Stimulated activated CD4-positive, alpha-beta T cell treated with anti-CD3 and anti-CD28 coated beads, Interleukin-12 subunit alpha, Interleukin-12 subunit beta, amount 100 ng/mL, for 4 hours (primary cell): Measurements from ENCODE around the gene METTL16.
"Not testable (repeated sequence)": the region's sequence is repeated elsewhere in the genome, so short reads cannot be mapped to it uniquely, and the experiment has no call there.

ENCODE experiments used
- DNase-seq: peaks from one replicate; pipeline ENCODE4 v3.0.0-alpha.2; 2020

Gene METTL16, protein sequence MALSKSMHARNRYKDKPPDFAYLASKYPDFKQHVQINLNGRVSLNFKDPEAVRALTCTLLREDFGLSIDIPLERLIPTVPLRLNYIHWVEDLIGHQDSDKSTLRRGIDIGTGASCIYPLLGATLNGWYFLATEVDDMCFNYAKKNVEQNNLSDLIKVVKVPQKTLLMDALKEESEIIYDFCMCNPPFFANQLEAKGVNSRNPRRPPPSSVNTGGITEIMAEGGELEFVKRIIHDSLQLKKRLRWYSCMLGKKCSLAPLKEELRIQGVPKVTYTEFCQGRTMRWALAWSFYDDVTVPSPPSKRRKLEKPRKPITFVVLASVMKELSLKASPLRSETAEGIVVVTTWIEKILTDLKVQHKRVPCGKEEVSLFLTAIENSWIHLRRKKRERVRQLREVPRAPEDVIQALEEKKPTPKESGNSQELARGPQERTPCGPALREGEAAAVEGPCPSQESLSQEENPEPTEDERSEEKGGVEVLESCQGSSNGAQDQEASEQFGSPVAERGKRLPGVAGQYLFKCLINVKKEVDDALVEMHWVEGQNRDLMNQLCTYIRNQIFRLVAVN

DNA sequence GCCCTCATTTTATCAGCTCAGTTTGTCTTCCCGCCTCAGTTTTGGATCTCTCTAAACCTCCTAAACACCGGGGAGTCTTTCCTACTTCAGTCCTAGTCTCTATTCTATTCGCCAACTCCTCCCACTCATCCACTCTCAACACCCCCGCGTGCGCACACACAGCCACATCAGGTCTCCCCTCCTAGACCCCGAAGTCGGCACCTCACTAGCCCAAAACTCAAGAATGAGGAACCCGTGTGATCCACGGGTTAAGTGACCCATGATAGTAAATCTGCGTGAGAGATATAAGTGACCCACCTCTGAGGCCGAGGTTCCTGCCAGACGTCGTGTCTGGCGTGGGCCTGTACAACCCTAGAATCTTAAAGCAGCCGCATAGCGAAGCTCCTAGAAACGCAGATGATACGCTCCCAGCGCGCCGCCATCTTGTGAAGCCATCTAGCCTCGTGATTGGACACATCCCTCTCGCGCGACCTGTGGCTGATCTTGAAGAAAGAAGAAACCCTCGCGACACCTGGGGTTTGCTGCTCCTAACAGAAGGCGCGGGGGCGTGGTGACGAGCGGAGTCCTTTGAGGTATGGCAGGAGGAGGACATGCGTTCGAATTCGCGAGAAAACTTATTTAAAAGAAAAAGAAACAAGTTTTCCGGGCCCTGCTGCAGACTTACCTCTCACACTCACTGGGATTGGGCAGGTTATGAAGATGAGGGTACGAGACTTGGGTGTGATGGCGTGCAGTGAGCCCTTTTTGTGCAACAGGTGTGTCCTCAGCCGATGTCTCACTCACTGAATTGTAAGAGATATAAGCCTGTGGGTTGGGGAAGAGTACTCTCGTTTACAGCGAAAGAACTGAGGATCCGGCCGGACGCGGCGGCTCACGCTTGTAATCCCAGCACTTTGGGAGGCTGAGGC lies at the start of gene METTL16:
Gene METTL16, minus strand, starts transcription at position 427 of the 908 bp plus-strand sequence. CDS start 9,557 bp downstream, outside the sequence.
- peak; percentile 97 for DNase-seq

GRCh38 chr17:2560658-2561057 lies 49.0 kb upstream of the METTL16 start:
- DNase-seq = no peak

DNA sequence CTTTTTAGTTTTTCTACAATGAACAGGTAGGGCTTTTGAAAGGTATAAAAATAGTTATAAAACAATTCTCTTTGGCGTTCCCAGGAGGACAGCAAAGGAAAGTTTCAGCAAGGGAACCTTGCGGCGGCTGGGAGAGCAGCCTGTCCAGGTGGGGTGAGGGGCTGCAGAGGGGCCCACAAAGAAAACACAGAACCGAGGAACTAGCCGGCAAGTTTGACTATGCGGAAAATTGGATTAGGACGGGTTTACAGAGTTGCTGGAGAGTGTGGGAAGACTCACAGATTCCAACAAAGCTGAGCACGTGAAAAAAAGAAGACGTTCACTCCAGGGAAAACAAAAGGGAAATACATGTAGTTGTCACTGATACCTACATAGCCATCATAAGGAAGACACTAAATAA lies 40.2 kb upstream of the METTL16 start:
- DNase-seq = no peak

DNA sequence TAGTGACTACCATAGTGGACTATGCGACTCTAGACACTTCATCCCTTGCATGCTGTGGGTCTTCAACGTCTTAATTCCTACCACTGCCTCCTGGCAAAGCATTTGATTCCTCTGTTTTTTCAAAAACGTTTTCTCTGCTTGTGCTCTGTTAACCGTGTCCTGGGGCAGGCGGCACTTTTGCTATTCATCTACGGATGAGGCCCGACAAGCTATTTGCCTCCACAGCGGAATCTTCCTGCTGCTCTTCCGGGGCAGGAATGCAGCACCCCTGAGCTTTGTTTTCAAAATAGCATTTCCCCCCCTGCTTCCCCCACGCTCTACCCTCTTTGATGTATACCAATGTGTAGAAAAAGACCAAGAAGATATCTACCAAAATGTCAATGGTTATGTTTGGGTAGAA lies 39.8 kb upstream of the METTL16 start:
- no peak for DNase-seq

- DNase-seq = no peak
Observed at GRCh38 chr17:2549392-2550211, 37.9 kb upstream of the METTL16 start.

DNA sequence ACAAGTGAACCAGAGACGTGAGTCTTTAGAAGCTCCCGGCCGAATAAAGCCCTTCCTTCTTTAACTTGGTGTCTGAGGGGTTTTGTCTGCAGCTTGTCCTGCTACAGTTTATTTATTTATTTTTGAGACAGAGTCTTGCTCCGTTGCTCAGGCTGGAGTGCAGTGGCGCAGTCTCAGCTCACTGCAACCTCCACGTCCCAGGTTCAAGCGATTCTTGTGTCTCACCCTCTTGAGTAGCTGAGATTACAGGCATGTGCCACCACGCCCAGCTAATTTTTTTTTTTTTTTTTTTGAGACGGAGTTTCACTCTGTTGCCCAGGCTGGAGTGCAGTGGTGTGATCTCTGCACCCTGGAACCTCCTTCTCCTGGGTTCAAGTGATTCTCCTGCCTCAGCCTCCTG lies 36.3 kb upstream of the METTL16 start:
- not testable (repeated sequence) for DNase-seq

DNA sequence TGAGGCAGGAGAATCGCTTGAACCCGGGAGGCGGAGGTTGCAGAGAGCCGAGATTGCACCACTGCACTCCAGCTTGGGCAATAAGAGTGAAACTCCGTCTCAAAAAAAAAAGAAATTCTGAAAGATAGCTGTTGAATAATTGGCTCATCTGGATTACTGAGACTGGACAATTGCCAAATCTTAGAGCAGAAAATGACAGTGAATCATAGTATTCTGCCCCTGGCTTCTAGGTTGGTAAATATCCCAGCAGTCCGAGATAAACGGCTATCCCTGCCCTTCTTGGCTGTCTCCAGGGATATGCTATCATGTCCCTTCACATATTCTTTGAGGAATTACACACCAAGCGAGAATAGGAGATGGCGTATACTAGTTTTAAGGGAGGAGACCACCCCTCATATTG lies 35.5 kb upstream of the METTL16 start:
- no peak for DNase-seq

DNA sequence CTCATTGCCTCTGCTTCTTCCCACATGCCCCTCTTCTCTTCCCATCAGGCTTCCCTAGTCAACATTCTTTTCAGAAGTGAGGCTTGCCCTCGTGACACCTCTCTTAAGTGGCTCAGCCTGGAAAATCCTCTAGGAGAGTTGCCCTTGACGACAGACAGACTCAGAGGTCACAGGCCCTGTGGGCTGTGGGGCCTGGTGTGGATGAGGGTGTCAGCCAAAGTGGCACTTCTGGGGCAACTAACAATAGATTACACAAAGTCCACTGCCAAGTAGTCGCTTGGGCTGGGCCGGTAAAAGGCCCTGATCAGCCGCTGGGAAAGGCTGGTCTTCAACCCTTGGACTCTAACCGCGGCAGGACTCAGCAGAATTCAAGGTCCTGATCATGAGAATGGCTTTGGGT lies 33.7 kb upstream of the METTL16 start:
- no peak for DNase-seq

- DNase-seq = no peak
Observed at GRCh38 chr17:2542456-2542855, 30.8 kb upstream of the METTL16 start.

- DNase-seq = no peak
Observed at GRCh38 chr17:2542056-2542455, 30.4 kb upstream of the METTL16 start.

GRCh38 chr17:2537579-2537978 lies 25.9 kb upstream of the METTL16 start:
- DNase-seq = not testable (repeated sequence)

- DNase-seq = no peak
Observed at GRCh38 chr17:2532146-2532720, 20.5 kb upstream of the METTL16 start.

DNA sequence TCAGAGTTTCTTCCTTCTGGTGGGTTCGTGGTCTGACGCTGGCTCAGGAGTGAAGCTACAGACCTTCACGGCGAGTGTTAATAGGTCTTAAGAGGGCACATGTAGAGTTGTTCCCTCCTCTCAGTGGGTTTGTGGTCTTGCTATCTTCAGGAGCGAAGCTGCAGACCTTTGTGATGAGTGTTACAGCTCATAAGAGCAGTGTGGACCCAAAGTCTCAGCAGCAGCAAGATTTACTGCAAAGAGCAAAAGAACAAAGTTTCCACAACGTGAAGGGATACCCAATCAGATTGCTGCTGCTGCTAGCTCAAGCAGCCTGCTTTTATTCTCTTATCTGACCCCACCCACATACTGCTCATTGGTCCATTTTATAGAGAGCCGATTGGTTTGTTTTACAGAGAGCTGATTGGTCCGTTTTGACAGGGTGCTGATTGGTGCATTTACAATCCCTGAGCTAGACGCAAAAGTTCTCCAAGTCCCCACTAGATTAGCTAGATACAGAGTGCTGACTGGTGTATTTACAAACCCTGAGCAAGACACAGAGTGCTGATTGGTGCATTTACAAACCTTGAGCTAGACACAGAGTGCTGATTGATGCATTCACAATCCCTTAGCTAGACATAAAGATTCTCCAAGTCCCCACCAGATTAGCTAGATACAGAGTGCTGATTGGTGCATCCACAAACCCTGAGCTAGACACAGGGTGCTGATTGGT lies 19.7 kb upstream of the METTL16 start:
- DNase-seq = not testable (repeated sequence)

DNA sequence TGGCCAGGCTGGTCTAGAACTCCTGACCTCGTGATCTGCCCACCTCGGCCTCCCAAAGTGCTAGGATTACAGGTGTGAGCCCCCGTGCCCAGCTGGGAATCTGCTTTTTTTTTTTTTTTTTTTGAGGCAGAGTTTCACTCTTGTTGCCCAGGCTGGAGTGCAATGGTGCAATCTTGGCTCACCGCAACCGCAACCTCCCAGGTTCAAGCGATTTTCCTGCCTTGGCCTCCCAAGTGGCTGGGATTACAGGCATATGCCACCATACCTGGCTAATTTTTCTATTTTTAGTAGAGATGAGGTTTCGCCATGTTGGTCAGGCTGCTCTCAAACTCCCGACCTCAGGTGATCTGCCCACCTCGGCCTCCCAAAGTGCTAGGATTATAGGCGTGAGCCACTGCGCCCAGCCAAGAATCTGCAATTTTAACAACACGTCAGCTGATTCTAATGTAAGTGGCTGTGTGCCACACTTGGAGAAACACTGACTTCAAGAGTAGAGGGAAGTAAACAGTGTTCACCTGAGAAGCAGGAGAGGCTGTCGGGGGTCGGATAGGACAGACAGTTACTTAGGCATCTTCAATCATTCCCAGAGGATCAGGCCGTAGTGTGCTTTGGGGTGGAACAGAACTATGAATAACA lies 10.2 kb upstream of the METTL16 start:
- DNase-seq = not testable (repeated sequence)

GRCh38 chr17:2521257-2521656 lies 9.6 kb upstream of the METTL16 start:
- no peak for DNase-seq

GRCh38 chr17:2517539-2517938 lies 5.9 kb upstream of the METTL16 start:
- no peak for DNase-seq

DNA sequence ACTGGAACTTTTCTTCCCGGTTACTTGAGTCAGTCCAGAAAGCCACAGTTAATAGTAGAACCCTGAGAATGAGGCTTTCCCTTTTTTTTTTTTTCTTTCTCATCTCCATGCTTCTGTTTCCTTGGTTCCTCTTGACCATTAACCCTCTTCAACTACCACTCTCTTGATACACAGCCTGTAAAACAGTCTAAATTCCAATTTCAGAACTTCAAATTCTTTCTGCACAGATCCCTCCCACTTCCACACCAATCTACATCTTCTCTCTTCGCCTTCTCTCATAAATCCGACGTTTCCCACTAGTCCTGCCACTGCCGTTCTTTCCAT lies 588 bp downstream of the METTL16 start:
- no peak for DNase-seq

DNA sequence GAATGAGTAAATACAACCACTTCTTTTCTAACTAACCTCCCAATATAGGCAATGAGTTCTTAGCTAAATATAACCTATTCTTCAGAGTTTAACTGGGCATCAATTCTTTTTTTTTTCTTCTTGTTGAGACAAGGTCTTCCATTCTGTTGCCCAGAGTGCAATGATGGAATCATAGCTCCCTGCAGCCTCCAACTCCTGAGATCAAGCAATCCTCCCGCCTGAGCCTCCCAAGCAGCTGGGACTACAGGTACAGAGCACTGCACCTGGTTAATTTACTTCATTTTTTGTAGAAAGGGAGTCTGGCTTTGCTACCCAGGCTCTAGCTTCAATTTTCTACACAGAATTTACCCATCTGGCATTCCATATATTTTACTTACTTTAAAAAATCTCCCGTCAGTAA lies 1.1 kb downstream of the METTL16 start:
- no peak for DNase-seq

DNA sequence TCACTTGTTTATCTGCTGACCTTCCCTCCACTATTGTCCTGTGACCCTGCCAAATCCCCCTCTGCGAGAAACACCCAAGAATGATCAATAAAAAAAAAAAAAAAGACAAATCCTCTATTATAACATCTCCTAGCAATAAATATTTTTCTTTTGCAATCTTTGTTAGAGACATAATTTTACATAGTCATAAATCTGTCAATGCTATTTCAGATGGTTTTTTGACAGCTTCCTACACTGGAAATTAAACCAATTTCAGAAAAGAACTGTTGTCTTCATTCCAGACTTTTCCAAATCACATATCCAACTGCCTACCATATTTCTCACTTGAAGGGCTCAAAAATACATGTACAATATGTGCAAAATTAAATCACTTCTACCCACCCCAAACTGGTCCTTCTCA lies 3.7 kb downstream of the METTL16 start:
- DNase-seq = no peak

- not testable (repeated sequence) for DNase-seq
Observed at GRCh38 chr17:2507015-2507414, 4.7 kb downstream of the METTL16 start.

DNA sequence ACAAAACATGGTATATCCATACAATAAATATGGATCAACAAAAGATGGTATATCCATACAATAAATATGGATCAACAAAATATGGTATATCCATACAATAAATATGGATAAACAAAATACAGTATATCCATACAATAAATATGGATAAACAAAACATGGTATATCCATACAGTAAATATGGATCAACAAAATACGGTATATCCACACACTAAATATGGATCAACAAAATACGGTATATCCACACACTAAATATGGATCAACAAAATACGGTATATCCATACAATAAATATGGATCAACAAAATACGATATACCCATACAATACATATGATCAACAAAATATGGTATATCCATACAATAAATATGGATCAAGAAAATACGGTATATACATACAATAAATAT lies 8.1 kb downstream of the METTL16 start:
- DNase-seq = no peak
